Activated naive CD4-positive, alpha-beta T cell treated with anti-CD3 and anti-CD28 coated beads, Interleukin-2, amount 50 U/mL, for 24 hours (primary cell): ENCODE data around the gene DRD2.

ENCODE experiments used
- H3K27ac Mint-ChIP-seq: one replicate; pipeline ENCODE4 v1.8.0; 2021; ENCODE audit warnings: mild to moderate bottlenecking, mixed read lengths
- H3K27me3 Mint-ChIP-seq: one replicate; pipeline ENCODE4 v1.8.0; 2021; ENCODE audit warnings: mixed read lengths
- H3K36me3 Mint-ChIP-seq: one replicate; pipeline ENCODE4 v1.8.0; 2021; ENCODE audit warnings: mixed read lengths
- H3K4me1 Mint-ChIP-seq: one replicate; pipeline ENCODE4 v1.8.0; 2021; ENCODE audit warnings: mixed read lengths
- H3K4me3 Mint-ChIP-seq: one replicate; pipeline ENCODE4 v1.8.0; 2021; ENCODE audit warnings: mild to moderate bottlenecking, mixed read lengths
- H3K9me3 Mint-ChIP-seq: one replicate; pipeline ENCODE4 v1.8.0; 2021; ENCODE audit warnings: mixed read lengths

Gene DRD2

GRCh38 chr11:113468726-113469345, 6.4 kb downstream of the DRD2 start:
- Mint-ChIP-seq H3K27me3 (peaks cover 27% of the 10 kb centered on the region), H3K9me3 (no peaks in the 10 kb centered on the region), H3K4me3 (no peak overlapping the region), H3K36me3 (no peaks in the 10 kb centered on the region), H3K4me1 (no peaks in the 10 kb centered on the region), H3K27ac (no peak overlapping the region)

DNA sequence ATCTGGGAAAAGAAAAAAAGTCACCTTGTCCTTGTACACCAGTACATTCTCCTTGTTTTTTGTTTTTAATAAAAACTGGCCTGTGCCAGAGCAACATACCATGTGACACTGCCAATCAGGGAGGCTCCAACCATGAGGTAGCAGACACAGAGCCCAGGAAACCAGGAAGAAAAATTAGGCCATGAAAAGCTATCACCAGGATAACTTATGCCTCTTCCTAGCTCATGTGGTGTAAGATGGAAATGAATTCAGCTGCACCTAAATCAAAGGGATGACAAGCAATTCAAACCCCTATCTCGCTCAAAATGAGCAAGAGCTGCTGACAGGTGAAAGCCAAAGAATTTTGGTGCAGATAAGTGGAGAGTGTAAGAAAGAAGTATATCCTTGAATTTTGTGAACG, 7.7 kb downstream of the DRD2 start:
- Mint-ChIP-seq H3K9me3 (no peaks in the 10 kb centered on the region), H3K36me3 (no peaks in the 10 kb centered on the region), H3K4me1 (no peaks in the 10 kb centered on the region), H3K27me3 (peaks cover 22% of the 10 kb centered on the region), H3K4me3 (no peak overlapping the region), H3K27ac (no peak overlapping the region)

DNA sequence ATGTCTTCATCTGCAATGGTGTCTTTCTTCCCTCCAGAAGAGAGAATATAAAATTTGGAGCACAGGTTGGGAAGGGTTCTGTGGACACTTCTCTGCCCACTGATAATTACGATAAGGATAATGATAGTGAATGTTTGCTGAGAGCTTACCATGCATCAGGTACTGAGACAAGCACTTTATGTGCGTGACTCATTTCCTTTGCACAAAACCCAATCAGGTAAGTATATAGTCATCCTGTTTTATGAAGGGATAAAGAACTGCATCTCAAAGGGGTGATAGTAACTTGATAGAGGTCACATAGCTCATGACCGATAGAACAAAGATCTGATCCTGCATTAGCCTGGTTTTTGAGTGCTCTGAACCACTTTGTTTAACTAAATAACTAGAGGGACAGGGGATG, 9.4 kb downstream of the DRD2 start:
- Mint-ChIP-seq H3K36me3 (no peaks in the 10 kb centered on the region), H3K4me1 (no peaks in the 10 kb centered on the region), H3K9me3 (no peaks in the 10 kb centered on the region), H3K27ac (no peak overlapping the region), H3K27me3 (peaks cover 16% of the 10 kb centered on the region), H3K4me3 (no peak overlapping the region)

DNA sequence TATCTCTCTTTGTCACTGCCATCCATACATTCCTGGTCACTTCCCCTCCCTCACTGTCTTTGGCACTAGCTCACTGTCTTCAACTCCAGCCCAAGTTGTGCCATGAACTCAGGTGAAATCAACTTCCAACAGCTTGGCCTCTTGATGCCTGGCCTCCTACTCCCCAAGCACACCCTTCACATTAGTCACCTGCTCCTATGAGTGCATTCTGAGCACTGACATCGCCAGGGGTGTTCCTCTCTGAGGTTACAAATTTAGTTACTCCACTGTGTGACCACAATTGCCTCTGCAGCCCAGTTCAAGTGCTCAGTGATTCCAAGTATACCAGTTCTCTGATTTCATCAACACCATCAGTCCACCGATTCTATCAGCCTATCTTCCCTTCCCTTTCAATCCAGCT, 10.8 kb downstream of the DRD2 start:
- Mint-ChIP-seq H3K36me3 (no peaks in the 10 kb centered on the region), H3K9me3 (no peaks in the 10 kb centered on the region), H3K27me3 (peaks cover 10% of the 10 kb centered on the region), H3K27ac (no peak overlapping the region), H3K4me1 (no peaks in the 10 kb centered on the region), H3K4me3 (no peak overlapping the region)

GRCh38 chr11:113462830-113463229, 12.4 kb downstream of the DRD2 start:
- no peaks in the 10 kb centered on the region for H3K36me3 Mint-ChIP-seq
- H3K9me3 Mint-ChIP-seq: no peaks in the 10 kb centered on the region
- H3K4me1 Mint-ChIP-seq: no peaks in the 10 kb centered on the region
- no peak overlapping the region for H3K27ac Mint-ChIP-seq
- no peak overlapping the region for H3K4me3 Mint-ChIP-seq
- peaks cover 9% of the 10 kb centered on the region for H3K27me3 Mint-ChIP-seq

DNA sequence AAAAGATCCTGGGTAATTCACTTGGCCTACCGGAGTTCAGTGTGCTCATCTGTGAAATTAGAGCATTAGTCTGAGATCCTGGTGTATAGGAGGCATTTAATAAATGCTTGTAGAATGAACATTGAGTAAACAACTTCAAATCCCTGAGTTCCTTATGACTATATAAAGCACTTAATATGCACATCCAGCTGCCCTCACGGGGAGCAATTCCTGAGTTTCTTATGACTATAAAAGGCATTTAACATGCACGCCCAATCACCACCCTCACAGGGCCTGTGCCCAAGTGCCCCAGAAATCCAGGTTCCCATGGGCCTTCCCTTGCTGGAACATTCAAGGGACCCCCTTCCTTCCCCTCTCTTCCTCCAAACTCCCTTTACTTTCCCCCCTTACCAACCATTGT, 13.6 kb downstream of the DRD2 start:
- H3K4me1 Mint-ChIP-seq: no peaks in the 10 kb centered on the region
- no peak overlapping the region for H3K4me3 Mint-ChIP-seq
- H3K9me3 Mint-ChIP-seq: no peaks in the 10 kb centered on the region
- peaks cover 9% of the 10 kb centered on the region for H3K27me3 Mint-ChIP-seq
- H3K27ac Mint-ChIP-seq: no peak overlapping the region
- H3K36me3 Mint-ChIP-seq: no peaks in the 10 kb centered on the region

- H3K27me3 Mint-ChIP-seq: peaks cover 6% of the 10 kb centered on the region
- no peaks in the 10 kb centered on the region for H3K4me1 Mint-ChIP-seq
- no peaks in the 10 kb centered on the region for H3K36me3 Mint-ChIP-seq
- H3K27ac Mint-ChIP-seq: no peak overlapping the region
- H3K4me3 Mint-ChIP-seq: no peak overlapping the region
- no peaks in the 10 kb centered on the region for H3K9me3 Mint-ChIP-seq
Measured at GRCh38 chr11:113460469-113460868, 14.7 kb downstream of the DRD2 start.

DNA sequence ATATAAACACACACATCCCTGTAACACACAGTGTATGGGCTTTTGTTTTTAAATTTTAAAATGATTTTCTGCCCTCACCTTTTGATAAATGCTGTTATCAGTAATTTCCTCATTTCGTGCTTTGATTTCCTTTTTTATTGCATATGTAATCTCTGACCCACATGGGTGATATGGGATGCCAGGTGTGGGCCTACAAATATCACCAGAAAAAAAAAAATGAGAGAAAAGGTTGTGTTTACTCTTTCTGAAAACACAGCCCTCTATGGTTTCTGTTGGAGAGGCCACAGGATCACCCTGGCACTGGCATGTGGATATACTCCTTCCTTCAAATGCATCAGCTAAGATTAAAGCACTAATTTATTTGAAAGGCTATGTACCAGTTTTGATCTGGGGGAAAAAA, 17.0 kb downstream of the DRD2 start:
- H3K27ac Mint-ChIP-seq: no peak overlapping the region
- no peak overlapping the region for H3K4me3 Mint-ChIP-seq
- H3K9me3 Mint-ChIP-seq: no peaks in the 10 kb centered on the region
- no peaks in the 10 kb centered on the region for H3K36me3 Mint-ChIP-seq
- H3K4me1 Mint-ChIP-seq: no peaks in the 10 kb centered on the region
- H3K27me3 Mint-ChIP-seq: peaks cover 2% of the 10 kb centered on the region

- no peaks in the 10 kb centered on the region for H3K36me3 Mint-ChIP-seq
- no peaks in the 10 kb centered on the region for H3K4me1 Mint-ChIP-seq
- H3K9me3 Mint-ChIP-seq: no peaks in the 10 kb centered on the region
- H3K27me3 Mint-ChIP-seq: peaks cover 4% of the 10 kb centered on the region
- H3K4me3 Mint-ChIP-seq: no peak overlapping the region
- no peak overlapping the region for H3K27ac Mint-ChIP-seq
Measured at GRCh38 chr11:113457784-113458183, 17.4 kb downstream of the DRD2 start.

DNA sequence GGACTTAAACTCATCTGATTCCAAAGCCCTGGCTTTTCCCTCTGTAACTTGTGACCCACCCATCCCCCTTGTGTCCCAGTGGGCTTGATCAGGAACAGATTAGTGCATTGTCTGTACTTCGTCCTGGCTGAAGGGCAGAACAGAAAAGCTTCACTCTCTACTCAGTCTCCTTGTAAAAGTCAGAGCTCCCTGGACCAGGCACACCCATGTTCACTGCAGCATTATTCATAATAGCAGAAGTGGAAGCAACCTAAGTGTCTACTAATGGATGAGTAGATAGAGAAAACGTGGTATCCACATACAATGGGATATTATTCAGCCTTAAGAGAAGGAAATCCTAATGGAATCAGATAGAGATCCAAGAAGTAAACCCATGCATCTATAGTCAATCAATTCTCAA, 20.7 kb downstream of the DRD2 start:
- Mint-ChIP-seq H3K4me1 (no peaks in the 10 kb centered on the region), H3K27me3 (peaks cover 4% of the 10 kb centered on the region), H3K9me3 (no peaks in the 10 kb centered on the region), H3K27ac (no peak overlapping the region), H3K36me3 (no peaks in the 10 kb centered on the region), H3K4me3 (no peak overlapping the region)

GRCh38 chr11:113449743-113450142, 25.5 kb downstream of the DRD2 start:
- Mint-ChIP-seq H3K4me1 (no peaks in the 10 kb centered on the region), H3K27me3 (peaks cover 8% of the 10 kb centered on the region), H3K9me3 (no peaks in the 10 kb centered on the region), H3K36me3 (no peaks in the 10 kb centered on the region), H3K4me3 (no peak overlapping the region), H3K27ac (no peak overlapping the region)

GRCh38 chr11:113448316-113448677, 26.9 kb downstream of the DRD2 start:
- Mint-ChIP-seq H3K4me1 (no peaks in the 10 kb centered on the region), H3K27ac (no peak overlapping the region), H3K4me3 (no peak overlapping the region), H3K36me3 (no peaks in the 10 kb centered on the region), H3K27me3 (peaks cover 8% of the 10 kb centered on the region), H3K9me3 (no peaks in the 10 kb centered on the region)

DNA sequence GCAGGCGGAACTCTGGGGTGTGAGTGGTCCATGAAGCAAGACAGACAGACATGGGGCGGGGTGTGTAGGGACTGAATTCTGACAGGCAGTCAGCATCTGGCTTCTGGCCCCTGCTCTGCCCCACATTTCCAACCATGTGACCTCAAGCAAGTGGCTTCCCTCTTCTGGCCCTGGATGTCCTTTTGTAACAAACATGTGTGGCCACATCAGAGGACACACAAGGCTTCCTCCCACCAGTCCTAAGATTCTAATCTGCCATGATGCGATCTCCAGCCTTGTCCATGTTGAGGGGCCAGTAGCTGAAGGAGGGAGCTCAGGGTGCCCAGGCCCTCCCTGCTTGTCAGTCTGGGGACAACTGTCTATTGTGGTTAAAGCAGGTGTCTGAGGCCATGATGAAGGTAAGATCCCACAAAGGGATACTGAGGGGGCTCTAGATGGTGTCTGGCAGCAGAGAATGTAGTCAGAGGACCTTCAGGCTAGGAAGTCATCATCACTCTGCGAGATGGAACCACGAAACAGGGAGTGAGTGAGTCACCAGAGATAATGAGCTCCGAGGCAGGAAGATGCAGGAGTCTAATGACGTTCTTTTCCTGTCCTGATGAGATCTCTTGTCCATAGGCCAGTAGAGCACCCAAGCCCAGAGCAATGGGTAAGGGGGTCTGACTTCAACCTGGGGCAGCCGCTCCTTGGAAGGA, 27.4 kb downstream of the DRD2 start:
- Mint-ChIP-seq H3K4me3 (no peak overlapping the region), H3K9me3 (no peaks in the 10 kb centered on the region), H3K27me3 (peaks cover 6% of the 10 kb centered on the region), H3K27ac (no peak overlapping the region), H3K36me3 (no peaks in the 10 kb centered on the region), H3K4me1 (no peaks in the 10 kb centered on the region)

DNA sequence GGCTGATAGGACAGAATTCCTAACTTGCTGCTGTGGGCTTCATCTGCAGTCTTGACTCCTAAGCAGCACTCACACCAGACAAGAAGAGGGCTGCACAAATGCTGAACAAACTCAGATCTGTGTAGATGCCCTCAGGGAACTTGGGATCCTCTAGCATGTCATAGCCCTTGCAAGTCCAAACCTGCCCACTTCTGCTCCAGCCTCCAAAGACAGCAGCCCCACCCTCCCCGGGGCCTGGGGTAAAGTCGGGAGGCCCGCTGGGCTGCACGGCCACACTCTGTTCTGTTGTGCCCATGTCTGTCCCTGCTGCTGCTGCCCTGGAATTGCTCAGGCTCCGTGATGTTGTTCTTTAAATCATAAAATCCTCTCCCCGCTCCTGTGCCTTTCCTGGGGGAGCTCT, 28.3 kb downstream of the DRD2 start:
- no peak overlapping the region for H3K27ac Mint-ChIP-seq
- H3K4me1 Mint-ChIP-seq: no peaks in the 10 kb centered on the region
- H3K4me3 Mint-ChIP-seq: no peak overlapping the region
- H3K9me3 Mint-ChIP-seq: no peaks in the 10 kb centered on the region
- H3K27me3 Mint-ChIP-seq: peaks cover 6% of the 10 kb centered on the region
- no peaks in the 10 kb centered on the region for H3K36me3 Mint-ChIP-seq

DNA sequence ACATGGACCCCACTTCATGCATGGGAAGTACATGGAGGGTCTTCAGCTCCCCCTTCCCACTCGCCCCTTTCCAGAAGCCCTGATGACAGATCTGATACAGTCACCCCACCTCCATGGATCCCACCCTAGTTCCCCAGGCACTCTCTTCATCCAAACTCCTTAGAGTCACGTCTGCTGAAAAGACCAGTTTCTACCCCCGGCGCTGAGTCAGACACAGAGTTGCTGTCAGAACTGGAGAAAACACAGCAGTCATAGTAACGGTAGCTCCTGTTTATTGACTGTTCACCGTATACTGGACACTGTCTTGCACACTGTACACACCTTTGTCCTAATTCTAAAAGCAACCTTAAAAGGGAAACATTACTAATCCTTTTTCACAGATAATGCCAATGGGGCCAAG, 29.1 kb downstream of the DRD2 start:
- Mint-ChIP-seq H3K36me3 (no peaks in the 10 kb centered on the region), H3K4me3 (no peak overlapping the region), H3K27ac (no peak overlapping the region), H3K4me1 (no peaks in the 10 kb centered on the region), H3K9me3 (no peaks in the 10 kb centered on the region), H3K27me3 (peaks cover 6% of the 10 kb centered on the region)

DNA sequence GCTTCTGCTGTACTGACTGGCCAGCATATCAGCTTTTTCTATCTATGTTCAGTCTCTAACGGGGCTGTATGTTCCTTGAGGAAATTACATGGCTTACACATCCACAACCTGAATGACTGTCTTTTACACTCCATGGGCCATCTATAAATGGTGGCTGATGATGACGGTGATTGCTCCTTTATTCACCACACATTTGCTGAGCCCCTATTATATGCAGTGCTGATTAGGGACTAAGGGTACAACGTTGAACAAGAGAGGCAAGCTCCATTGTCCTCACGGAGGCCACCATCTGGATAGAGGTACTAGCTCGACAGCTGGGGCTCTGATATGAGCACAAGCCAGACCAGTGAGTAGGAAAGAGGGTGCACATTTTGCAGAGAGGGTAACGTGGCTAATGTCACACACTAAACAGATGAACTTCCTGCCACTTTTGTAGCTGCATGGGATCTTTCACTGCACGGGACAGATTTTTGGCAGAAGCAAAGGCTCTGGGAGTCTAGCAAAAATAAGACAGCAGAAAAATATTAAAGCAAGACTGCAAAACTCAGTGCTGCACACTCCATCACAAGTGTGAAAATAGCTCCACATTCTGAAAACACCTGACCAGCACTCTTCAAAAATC, 30.6 kb downstream of the DRD2 start:
- H3K9me3 Mint-ChIP-seq: no peaks in the 10 kb centered on the region
- no peaks in the 10 kb centered on the region for H3K36me3 Mint-ChIP-seq
- no peak overlapping the region for H3K27ac Mint-ChIP-seq
- H3K4me3 Mint-ChIP-seq: no peak overlapping the region
- H3K27me3 Mint-ChIP-seq: peaks cover 6% of the 10 kb centered on the region
- no peaks in the 10 kb centered on the region for H3K4me1 Mint-ChIP-seq
